ENCODE results near the gene GPR176. TPM values are rescaled to one million over a fixed set of nuclear protein-coding genes. Genes with fewer than 3 reads are reported as not detected.
A peak's percentile ranks its signal among the peaks of the same experiment; 100 is the strongest.

GPR176 gene
- total RNA-seq, 1 donor from 2014 or later = 15.9 TPM

DNA sequence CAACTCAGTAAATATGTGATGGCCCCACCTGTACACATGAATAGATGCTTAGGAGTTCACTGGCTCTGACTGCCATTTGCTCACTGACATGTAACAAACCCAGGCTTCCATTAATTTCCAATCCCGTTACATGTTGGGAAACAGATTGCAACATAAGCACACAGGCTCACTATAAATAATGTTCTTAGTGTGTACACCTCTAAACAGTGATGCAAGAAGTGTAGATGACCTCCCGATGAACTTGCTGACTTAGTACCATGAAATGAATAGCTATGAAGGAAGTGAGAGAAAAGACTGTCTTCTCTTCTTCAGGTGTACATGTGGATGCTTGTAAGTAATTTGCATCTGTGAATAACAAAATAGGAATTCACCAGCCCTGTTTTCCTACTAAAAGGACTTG lies 116.0 kb downstream of the GPR176 start:
- Mint-ChIP-seq H3K36me3 (ENCODE audit: unreplicated experiment) (no peaks in the 10 kb centered on the region), H3K27me3 (ENCODE audit: unreplicated experiment) (peaks cover 1% of the 10 kb centered on the region), H3K9me3 (ENCODE audit: unreplicated experiment) (no peaks in the 10 kb centered on the region), H3K4me3 (ENCODE audit: unreplicated experiment) (no peak overlapping the region), H3K4me1 (ENCODE audit: low read depth, unreplicated experiment) (no peaks in the 10 kb centered on the region), H3K27ac (ENCODE audit: unreplicated experiment) (no peak overlapping the region)
- DNase-seq = no peak
- TF ChIP-seq, protein P1, sequence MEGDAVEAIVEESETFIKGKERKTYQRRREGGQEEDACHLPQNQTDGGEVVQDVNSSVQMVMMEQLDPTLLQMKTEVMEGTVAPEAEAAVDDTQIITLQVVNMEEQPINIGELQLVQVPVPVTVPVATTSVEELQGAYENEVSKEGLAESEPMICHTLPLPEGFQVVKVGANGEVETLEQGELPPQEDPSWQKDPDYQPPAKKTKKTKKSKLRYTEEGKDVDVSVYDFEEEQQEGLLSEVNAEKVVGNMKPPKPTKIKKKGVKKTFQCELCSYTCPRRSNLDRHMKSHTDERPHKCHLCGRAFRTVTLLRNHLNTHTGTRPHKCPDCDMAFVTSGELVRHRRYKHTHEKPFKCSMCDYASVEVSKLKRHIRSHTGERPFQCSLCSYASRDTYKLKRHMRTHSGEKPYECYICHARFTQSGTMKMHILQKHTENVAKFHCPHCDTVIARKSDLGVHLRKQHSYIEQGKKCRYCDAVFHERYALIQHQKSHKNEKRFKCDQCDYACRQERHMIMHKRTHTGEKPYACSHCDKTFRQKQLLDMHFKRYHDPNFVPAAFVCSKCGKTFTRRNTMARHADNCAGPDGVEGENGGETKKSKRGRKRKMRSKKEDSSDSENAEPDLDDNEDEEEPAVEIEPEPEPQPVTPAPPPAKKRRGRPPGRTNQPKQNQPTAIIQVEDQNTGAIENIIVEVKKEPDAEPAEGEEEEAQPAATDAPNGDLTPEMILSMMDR (IDR thresholded peaks at IDR 0.05; ENCODE audit: partially characterized antibody, unreplicated experiment) = no peak

DNA sequence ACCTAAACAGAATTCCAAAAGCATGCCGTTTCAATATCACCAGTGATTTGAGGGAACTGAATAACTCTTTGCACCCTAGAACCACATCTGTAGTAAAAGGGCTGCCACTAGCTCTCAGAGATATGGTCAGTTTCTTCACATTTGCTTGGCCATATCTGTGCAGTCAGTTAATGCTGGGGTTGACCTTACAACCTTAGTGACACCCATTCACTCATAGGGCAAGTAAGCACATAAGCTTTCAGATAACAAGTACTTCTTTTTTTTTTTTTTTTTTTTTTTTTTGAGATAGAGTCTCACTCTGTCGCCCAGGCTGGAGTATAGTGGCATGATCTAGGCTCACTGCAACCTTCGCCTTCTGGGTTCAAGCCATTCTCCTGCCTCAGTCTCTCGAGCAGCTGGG lies 117.0 kb downstream of the GPR176 start:
- no peaks in the 10 kb centered on the region for H3K4me1 Mint-ChIP-seq (ENCODE audit: low read depth, unreplicated experiment)
- H3K9me3 Mint-ChIP-seq (ENCODE audit: unreplicated experiment) = no peaks in the 10 kb centered on the region
- DNase-seq = no peak
- H3K36me3 Mint-ChIP-seq (ENCODE audit: unreplicated experiment) = no peaks in the 10 kb centered on the region
- no peak overlapping the region for H3K4me3 Mint-ChIP-seq (ENCODE audit: unreplicated experiment)
- H3K27me3 Mint-ChIP-seq (ENCODE audit: unreplicated experiment) = peaks cover 1% of the 10 kb centered on the region
- TF ChIP-seq, protein P1 (IDR thresholded peaks at IDR 0.05; ENCODE audit: partially characterized antibody, unreplicated experiment) = no peak
- no peak overlapping the region for H3K27ac Mint-ChIP-seq (ENCODE audit: unreplicated experiment)

DNA sequence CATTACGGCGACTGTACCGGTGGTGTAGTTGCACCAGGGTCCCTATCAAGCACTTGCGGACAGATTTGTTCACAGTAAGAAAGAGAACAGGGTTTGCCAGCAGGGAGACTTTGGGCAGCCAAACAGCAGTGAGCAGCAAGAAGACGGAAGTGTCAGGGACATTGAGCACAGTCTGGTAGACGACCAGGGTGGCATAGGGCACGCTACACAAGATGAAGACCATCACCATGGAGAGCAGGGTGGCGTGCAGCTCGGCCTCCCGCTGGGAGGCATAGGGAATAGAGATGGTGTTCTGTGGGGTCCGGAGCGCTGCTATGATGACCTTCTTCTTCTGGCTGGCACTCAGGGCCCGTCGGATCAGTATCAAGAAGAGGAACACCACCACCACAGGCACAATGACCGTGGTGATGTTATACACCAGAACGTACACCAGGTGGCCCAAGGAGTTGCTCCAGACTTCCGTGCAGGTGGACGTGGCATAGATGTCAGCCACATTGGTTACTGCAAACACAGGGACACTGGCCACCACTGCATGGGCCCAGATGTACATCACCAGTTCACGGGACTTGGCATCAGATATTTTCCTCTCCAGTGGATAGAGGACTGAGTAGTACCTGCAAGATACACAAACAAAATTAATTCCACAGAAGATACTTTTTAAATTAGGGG lies 118.3 kb downstream of the GPR176 start:
- Mint-ChIP-seq H3K27ac (ENCODE audit: unreplicated experiment) (no peak overlapping the region), H3K9me3 (ENCODE audit: unreplicated experiment) (no peaks in the 10 kb centered on the region), H3K27me3 (ENCODE audit: unreplicated experiment) (peaks cover 1% of the 10 kb centered on the region), H3K4me1 (ENCODE audit: low read depth, unreplicated experiment) (no peaks in the 10 kb centered on the region), H3K4me3 (ENCODE audit: unreplicated experiment) (no peak overlapping the region), H3K36me3 (ENCODE audit: unreplicated experiment) (no peaks in the 10 kb centered on the region)
- TF ChIP-seq, protein P1 (IDR thresholded peaks at IDR 0.05; ENCODE audit: partially characterized antibody, unreplicated experiment) = peak; percentile 52
- DNase-seq = peak; percentile 29

DNA sequence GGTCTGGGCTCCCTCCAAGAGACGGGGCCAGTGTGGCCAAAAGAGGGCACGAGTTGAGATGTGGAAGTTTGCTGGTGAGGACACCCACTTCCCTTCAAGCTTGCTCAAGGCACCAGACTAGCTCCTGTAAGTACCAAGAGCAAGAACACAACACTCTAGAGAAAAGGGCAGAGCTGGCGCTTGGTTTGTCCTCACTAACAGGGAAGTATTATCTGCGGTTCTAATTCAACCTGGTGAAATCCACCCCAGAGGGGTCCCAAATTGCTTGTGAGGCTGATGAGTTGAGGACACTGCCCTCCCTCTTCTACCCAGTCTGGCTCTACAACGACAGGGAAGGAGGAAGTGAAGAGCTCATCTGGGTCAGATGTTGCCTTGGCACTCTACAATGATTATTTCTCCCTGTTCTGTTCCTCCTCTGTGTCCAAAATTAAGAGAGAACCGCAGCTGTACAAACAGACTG lies 120.5 kb downstream of the GPR176 start:
- Mint-ChIP-seq H3K36me3 (ENCODE audit: unreplicated experiment) (no peaks in the 10 kb centered on the region), H3K27me3 (ENCODE audit: unreplicated experiment) (peaks cover 1% of the 10 kb centered on the region), H3K4me3 (ENCODE audit: unreplicated experiment) (no peak overlapping the region), H3K27ac (ENCODE audit: unreplicated experiment) (no peak overlapping the region), H3K4me1 (ENCODE audit: low read depth, unreplicated experiment) (no peaks in the 10 kb centered on the region), H3K9me3 (ENCODE audit: unreplicated experiment) (no peaks in the 10 kb centered on the region)
- DNase-seq = no peak
- TF ChIP-seq, protein P1 (IDR thresholded peaks at IDR 0.05; ENCODE audit: partially characterized antibody, unreplicated experiment) = no peak

DNA sequence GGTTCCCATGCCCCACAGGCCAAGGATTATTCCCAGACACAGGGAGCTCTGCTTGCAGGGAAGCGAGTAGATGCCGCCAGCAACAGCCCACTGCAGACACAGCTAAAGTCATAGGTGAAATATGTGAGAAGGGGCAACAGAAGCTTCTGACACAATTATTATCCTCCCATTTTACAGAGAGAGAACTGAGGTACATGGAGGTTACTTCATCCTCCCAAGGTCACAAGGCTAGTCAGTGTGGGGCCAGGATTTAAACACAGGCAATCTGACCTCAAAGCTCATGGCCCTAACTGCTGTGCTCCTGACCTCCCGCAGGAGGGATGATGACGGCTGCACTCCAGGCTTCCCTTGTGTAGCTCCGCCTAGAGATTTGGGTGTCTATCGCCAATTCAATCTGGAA lies 121.7 kb downstream of the GPR176 start:
- DNase-seq = no peak
- peaks cover 1% of the 10 kb centered on the region for H3K27me3 Mint-ChIP-seq (ENCODE audit: unreplicated experiment)
- no peaks in the 10 kb centered on the region for H3K9me3 Mint-ChIP-seq (ENCODE audit: unreplicated experiment)
- H3K4me1 Mint-ChIP-seq (ENCODE audit: low read depth, unreplicated experiment) = no peaks in the 10 kb centered on the region
- TF ChIP-seq, protein P1 (IDR thresholded peaks at IDR 0.05; ENCODE audit: partially characterized antibody, unreplicated experiment) = no peak
- no peaks in the 10 kb centered on the region for H3K36me3 Mint-ChIP-seq (ENCODE audit: unreplicated experiment)
- H3K27ac Mint-ChIP-seq (ENCODE audit: unreplicated experiment) = no peak overlapping the region
- H3K4me3 Mint-ChIP-seq (ENCODE audit: unreplicated experiment) = no peak overlapping the region

All from glutamatergic neuron (in vitro differentiated cells).